Measurements from ENCODE around the gene PIGL.
"Not testable (repeated sequence)": the region's sequence is repeated elsewhere in the genome, so short reads cannot be mapped to it uniquely, and the experiment has no call there.

The PIGL gene

GRCh38 chr17:16312061-16312460, 95.1 kb downstream of the PIGL start:
- not testable (repeated sequence) for DNase-seq (ENCODE audit: low read depth)

DNA sequence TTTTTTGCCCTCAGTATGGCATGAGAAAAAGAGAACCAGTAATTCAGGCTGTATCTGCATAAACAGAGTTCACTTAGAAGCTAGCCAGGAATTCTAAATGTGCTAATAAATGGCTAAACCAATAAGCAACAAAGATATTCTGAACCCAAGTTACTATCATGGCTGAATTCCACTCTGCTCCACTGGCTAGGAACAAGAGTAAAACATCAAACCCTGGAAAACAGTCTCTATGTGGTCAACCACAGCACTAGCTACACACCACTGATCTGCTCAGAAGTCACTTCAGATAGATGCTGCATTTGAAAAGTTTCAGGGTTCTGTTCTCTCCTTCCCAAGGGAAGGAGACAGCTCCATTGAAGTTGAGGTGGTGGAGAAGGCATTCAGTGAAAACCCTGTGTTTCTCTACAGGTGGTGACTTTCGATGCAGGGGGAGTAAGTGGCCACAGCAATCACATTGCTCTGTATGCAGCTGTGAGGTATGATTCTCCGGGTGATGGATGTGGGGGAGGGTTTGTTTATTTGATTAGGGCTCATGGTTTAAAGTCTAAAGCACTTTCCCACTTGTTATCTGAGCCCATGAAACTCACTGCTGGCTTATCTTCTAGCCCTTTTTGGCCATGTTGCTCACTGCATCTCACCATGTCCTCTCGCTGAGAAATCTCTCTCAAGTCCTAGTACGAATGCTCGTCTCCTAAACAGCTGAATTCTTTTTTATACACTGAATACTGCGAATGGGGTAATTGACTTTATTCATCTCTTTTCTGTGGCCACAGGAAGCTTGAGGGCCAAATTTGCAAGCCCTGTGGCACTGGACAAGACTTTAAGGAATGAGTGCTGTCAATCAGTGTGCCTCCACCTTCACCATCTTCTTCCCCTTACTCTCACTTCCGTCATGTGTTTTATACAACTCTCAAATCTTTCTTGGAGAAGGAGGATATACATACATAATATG, 96.4 kb downstream of the PIGL start:
- no peak for DNase-seq (ENCODE audit: low read depth)

GRCh38 chr17:16314189-16314588, 97.2 kb downstream of the PIGL start:
- no peak for DNase-seq (ENCODE audit: low read depth)

GRCh38 chr17:16314859-16315258, 97.8 kb downstream of the PIGL start:
- DNase-seq (ENCODE audit: low read depth) = no peak

- DNase-seq (ENCODE audit: low read depth) = no peak
Measured at GRCh38 chr17:16319969-16320368, 103.0 kb downstream of the PIGL start.

DNA sequence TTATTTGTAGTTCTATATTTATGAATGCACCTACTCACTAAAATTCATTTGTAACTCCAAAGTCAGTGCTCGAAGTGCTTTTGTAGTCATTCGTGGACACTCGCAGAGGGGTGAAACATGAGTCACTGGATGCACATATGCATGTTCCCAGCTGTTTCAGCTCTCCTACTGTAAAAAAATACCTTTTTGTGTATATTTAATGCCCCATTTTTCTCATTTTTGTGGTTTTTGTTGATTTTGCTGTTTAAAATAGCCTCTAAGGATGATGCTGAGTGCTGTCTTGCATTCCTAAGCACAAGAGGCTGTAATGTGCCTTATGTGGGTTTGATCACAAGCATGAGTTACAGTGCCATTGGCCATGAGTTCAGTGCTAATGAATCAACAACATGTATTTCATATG, 105.6 kb downstream of the PIGL start:
- DNase-seq (ENCODE audit: low read depth) = no peak

- DNase-seq (ENCODE audit: low read depth) = no peak
Measured at GRCh38 chr17:16325964-16326363, 109.0 kb downstream of the PIGL start.

DNA sequence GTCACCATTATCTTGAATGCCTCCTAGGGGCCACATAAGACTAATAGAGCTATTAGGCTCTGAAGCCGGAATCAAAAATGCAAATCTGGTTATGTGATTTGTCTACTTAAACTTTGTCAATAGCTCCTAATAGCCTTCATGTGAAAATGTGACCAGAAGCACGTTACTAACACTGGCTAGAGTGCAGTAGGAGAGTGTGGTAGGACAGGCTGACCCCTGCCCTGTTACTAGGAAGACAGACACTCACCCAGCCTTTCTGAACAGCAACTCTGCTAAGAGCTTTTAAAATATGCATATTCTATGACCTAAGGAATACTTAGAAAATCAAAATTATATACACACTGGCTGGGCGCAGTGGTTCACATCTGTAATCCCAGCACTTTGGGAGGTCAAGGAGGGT, 110.0 kb downstream of the PIGL start:
- DNase-seq (ENCODE audit: low read depth) = no peak

- DNase-seq (ENCODE audit: low read depth) = no peak
Measured at GRCh38 chr17:16328997-16329396, 112.0 kb downstream of the PIGL start.

GRCh38 chr17:16329519-16330271, 112.7 kb downstream of the PIGL start:
- DNase-seq (ENCODE audit: low read depth) = no peak

DNA sequence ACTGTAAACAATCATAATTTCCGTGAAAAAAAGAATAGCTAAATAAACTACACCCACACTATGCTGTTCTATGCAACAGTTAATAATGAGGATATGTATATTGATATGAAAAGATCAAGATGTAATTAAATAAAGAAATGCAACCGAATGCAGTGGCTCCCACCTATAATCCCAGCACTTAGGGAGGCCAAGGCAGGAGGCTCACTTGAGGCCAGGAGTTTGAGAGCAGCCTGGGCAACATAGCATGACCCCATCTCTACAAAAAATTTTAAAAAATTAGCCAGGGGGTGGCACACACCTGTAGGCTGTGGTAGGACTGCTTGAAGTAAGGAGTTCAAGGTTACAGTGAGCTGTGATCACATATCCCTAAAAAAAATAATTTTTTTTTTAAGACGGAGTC, 121.4 kb downstream of the PIGL start:
- no peak for DNase-seq (ENCODE audit: low read depth)

GRCh38 chr17:16339402-16339801, 122.4 kb downstream of the PIGL start:
- no peak for DNase-seq (ENCODE audit: low read depth)

GRCh38 chr17:16339959-16340358, 122.9 kb downstream of the PIGL start:
- no peak for DNase-seq (ENCODE audit: low read depth)

GRCh38 chr17:16342979-16343378, 126.0 kb downstream of the PIGL start:
- no peak for DNase-seq (ENCODE audit: low read depth)

GRCh38 chr17:16343569-16343968, 126.6 kb downstream of the PIGL start:
- DNase-seq (ENCODE audit: low read depth) = no peak

- DNase-seq (ENCODE audit: low read depth) = no peak
Measured at GRCh38 chr17:16345565-16345964, 128.6 kb downstream of the PIGL start.

DNA sequence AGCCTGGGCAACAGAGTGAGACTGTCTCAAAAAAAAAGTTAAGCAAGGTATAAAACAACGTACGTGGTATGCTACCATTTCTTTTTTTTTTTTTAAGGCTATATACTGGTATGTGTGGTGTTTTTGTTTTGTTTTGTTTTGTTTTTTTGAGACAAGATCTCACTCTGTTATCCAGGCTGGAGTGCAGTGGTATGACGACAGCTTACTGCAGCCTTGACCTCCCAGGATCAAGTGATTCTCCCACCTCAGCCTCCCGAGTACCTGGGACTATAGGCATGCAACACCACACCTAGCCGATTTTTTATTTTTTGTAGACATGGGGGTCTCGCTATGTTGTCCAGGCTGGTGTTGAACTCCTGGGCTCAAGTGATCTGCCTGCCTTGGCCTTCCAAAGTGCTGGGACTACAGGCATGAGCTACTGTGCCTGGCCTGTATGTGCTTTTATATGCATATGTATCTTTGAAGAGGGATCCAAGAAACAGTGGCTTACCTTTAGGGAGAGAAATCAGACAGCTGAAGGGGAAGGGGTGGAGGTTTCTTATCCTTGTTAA, 129.8 kb downstream of the PIGL start:
- DNase-seq (ENCODE audit: low read depth) = no peak

- DNase-seq (ENCODE audit: low read depth) = no peak
Measured at GRCh38 chr17:16348586-16348985, 131.6 kb downstream of the PIGL start.

- no peak for DNase-seq (ENCODE audit: low read depth)
Measured at GRCh38 chr17:16349431-16349830, 132.4 kb downstream of the PIGL start.

- DNase-seq (ENCODE audit: low read depth) = no peak
Measured at GRCh38 chr17:16351831-16352230, 134.8 kb downstream of the PIGL start.

GRCh38 chr17:16352303-16352666, 135.3 kb downstream of the PIGL start:
- peak; percentile 5 for DNase-seq (ENCODE audit: low read depth)

- DNase-seq (ENCODE audit: low read depth) = peak; percentile 26
Measured at GRCh38 chr17:16352667-16353316, 135.8 kb downstream of the PIGL start.
